Suprapubic skin (tissue), 4 donors: ENCODE measurements around the gene IGF2R.

ENCODE experiments used
- CTCF ChIP-seq, 2 donors: fragments of 200-600 bp in 1 of 2; fragments of 450-650 bp in 1 of 2; sonication (generic) in 1 of 2; IDR thresholded peaks; one replicate each; pipeline ENCODE4 v1.5.1; 2016 to 2019; ENCODE audit warnings: antibody characterized with exemption in 2 of 2, mild to moderate bottlenecking in 1 of 2, moderate library complexity in 1 of 2
- POLR2A ChIP-seq, 2 donors: fragments of 450-650 bp; IDR thresholded peaks; one replicate each; pipeline ENCODE4 v1.6.1; 2017; ENCODE audit warnings: antibody characterized with exemption in 2 of 2, mild to moderate bottlenecking in 2 of 2, moderate library complexity in 2 of 2
- POLR2AphosphoS5 ChIP-seq, 3 donors: sonication (generic); formaldehyde crosslinking; IDR thresholded peaks; one replicate each; pipeline ENCODE4 v1.6.1; 2017; ENCODE audit warnings: antibody characterized with exemption in 3 of 3

GRCh38 chr6:160079686-160080043 is 110.8 kb downstream of the IGF2R start:
- TF ChIP-seq CTCF (IDR thresholded peaks at IDR 0.05) = no peak
- TF ChIP-seq POLR2AphosphoS5 (IDR thresholded peaks at IDR 0.05) = no peak
- TF ChIP-seq POLR2A (IDR thresholded peaks at IDR 0.05) = no peak
